Kidney (tissue), 14 donors: Measurements from ENCODE around the gene HECTD4. TPM values are rescaled to one million over a fixed set of nuclear protein-coding genes. Genes with fewer than 3 reads are reported as not detected.
A peak's percentile ranks its signal among the peaks of the same experiment; 100 is the strongest.

Experiments used
- DNase-seq, 5 donors: peaks; one replicate each; pipeline ENCODE4 v3.0.0-alpha.2; 2013 to 2020
- FAIRE-seq: peaks from 2 replicates; lab custom pipeline; 2012; peaks lifted over from hg19 to GRCh38; lab: Jason Lieb, UNC
- H3K27ac ChIP-seq, 2 donors: one replicate each; pipeline ENCODE4 v1.7.0; 2013; ENCODE audit warnings: low read depth in 2 of 2, low read length in 2 of 2, inconsistent platforms in 1 of 2
- H3K27me3 ChIP-seq: one replicate; pipeline ENCODE4 v1.7.1; 2013; ENCODE audit warnings: low read length, inconsistent platforms; ENCODE audit not compliant: control insufficient read depth, insufficient read depth
- H3K36me3 ChIP-seq, 3 donors: one replicate each; pipeline versions ENCODE4 v1.7.0 to v1.7.1; 2013; ENCODE audit warnings: low read length in 3 of 3, control low read depth in 1 of 3, inconsistent platforms in 1 of 3; ENCODE audit not compliant: insufficient read depth in 3 of 3, control insufficient read depth in 2 of 3
- H3K4me1 ChIP-seq, 3 donors: one replicate each; pipeline versions ENCODE4 v1.7.0 to v1.7.1; 2013; ENCODE audit warnings: low read length in 3 of 3, inconsistent platforms in 1 of 3, low read depth in 1 of 3; ENCODE audit not compliant: control insufficient read depth in 2 of 3, insufficient read depth in 2 of 3
- H3K4me3 ChIP-seq, 3 donors: one replicate each; pipeline versions ENCODE4 v1.7.0 to v1.8.1; 2013; ENCODE audit warnings: low read length in 3 of 3, control low read depth in 1 of 3, inconsistent platforms in 1 of 3
- H3K9ac ChIP-seq, 3 donors: one replicate each; pipeline versions ENCODE4 v1.7.0 to v1.7.1; 2013; ENCODE audit warnings: low read length in 3 of 3, control low read depth in 1 of 3, inconsistent platforms in 1 of 3
- H3K9me3 ChIP-seq, 3 donors: one replicate each; pipeline versions ENCODE4 v1.7.0 to v1.7.1; 2013; ENCODE audit warnings: low read length in 3 of 3, control low read depth in 1 of 3, inconsistent platforms in 1 of 3; ENCODE audit not compliant: control insufficient read depth in 2 of 3, insufficient read depth in 1 of 3
- CTCF ChIP-seq: IDR thresholded peaks from 3 replicates; pipeline ENCODE4 v1.5.1; 2012; ENCODE audit warnings: mild to moderate bottlenecking, moderate library complexity, borderline replicate concordance; ENCODE audit not compliant: insufficient read depth; ENCODE audit errors: extremely low read depth
- intact Hi-C: fragments of 100-400 bp; cut with DNase I; formaldehyde crosslinking; loops from one replicate; pipeline ENCODE4 v1.11.1; 2022
- polyA plus RNA-seq: library from polyadenylated mRNA; stranded (reverse); fragments of 350-450 nt; fragmentation: Illumina TruSeq; extraction: RNeasy Lipid Tissue Mini Kit (QIAGEN cat#74804); gene quantifications from one replicate; pipeline ENCODE4 v1.2.3, GENCODE V29; 2014; ENCODE audit warnings: low read depth, low replicate concordance; ENCODE audit not compliant: insufficient read depth
- total RNA-seq: library from RNA; stranded (reverse); fragmentation: NEBNext Ultra II Directional; extraction: Animal tissue kit (Norgen Biotek cat#: 25700); gene quantifications from one replicate; pipeline ENCODE4 v1.2.1, GENCODE V29; 2021
- donor health status: control.
- donor health status: control.
- donor health status: control.
- donor health status: control.
- donor health status: control.
- donor health status: DM: yes; HTN: yes; CAD: no.
- donor health status: Normal renal cell carcinoma (clear cell type).

The HECTD4 gene
- total and polyA plus RNA-seq, 2 donors from 2014 or later: 15.6 to 53.1 TPM

GRCh38 chr12:112176321-112177010 is 205.8 kb downstream of the HECTD4 start:
- no peak overlapping the region for H3K4me3 ChIP-seq
- no peak for TF ChIP-seq CTCF
- FAIRE-seq (no peak), DNase-seq (peak in 1 of 5 donors; percentile 32)
- no peaks in the 10 kb centered on the region for H3K27me3 ChIP-seq
- H3K27ac ChIP-seq: no peak overlapping the region
- no peaks in the 10 kb centered on the region for H3K4me1 ChIP-seq
- intact Hi-C loops: no loop called here
- no peaks in the 10 kb centered on the region for H3K9me3 ChIP-seq
- H3K36me3 ChIP-seq: peaks cover 4 to 44% (median 29%) of the 10 kb centered on the region in 3 donors
- no peak overlapping the region for H3K9ac ChIP-seq

DNA sequence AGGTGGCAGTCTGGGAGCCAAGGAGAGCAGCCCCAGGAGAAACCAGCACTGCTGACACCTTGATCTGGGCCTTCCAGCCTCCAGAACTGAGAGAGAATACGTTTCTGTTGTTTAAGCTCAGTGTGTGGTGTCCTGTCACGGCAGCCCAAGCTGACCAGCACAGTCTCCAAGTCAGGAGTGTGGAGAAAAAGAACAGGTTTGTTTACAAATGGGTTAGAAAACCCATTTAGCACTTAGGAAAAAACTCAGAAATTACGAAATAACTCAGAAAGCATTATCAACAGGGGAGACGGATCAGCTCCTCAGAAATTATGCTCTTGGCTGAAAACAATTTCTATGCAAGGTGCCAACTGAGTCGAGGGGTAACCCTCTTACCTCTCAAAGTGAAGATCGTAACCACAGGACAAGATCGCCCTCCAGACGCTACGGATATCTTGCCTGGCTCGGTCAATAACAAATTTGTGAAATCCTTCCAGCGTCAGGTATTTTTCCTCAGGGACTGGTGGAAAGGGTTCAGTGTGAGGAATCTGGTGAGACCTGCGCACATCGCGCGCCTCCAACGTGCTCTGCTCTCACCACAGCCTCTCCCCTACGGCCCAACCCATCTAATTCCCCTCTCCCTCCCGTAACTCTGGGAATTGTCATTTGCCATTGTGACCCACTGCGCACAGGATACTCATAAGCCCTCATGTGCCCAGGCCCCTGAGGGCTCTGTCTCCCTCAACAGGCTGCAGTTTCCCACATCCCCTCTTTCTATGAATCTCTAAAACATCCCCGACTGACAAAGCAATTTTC is 206.7 kb downstream of the HECTD4 start:
- intact Hi-C loops: no loop called here
- peaks cover 4 to 46% (median 29%) of the 10 kb centered on the region in 3 donors for H3K36me3 ChIP-seq
- no peaks in the 10 kb centered on the region for H3K4me1 ChIP-seq
- no peaks in the 10 kb centered on the region for H3K9me3 ChIP-seq
- no peak for FAIRE-seq
- H3K27me3 ChIP-seq: no peaks in the 10 kb centered on the region
- no peak overlapping the region for H3K27ac ChIP-seq
- H3K4me3 ChIP-seq: no peak overlapping the region
- DNase-seq: peak in 1 of 5 donors; percentile 19
- no peak overlapping the region for H3K9ac ChIP-seq
- no peak for TF ChIP-seq CTCF

GRCh38 chr12:112172556-112173324 is 209.5 kb downstream of the HECTD4 start:
- no peak overlapping the region for H3K9ac ChIP-seq
- TF ChIP-seq CTCF: no peak
- no peaks in the 10 kb centered on the region for H3K4me1 ChIP-seq
- no peak overlapping the region for H3K4me3 ChIP-seq
- H3K27ac ChIP-seq: no peak overlapping the region
- peaks cover 4 to 30% (median 18%) of the 10 kb centered on the region in 3 donors for H3K36me3 ChIP-seq
- FAIRE-seq (no peak), DNase-seq (no peak)
- no peaks in the 10 kb centered on the region for H3K9me3 ChIP-seq
- no peaks in the 10 kb centered on the region for H3K27me3 ChIP-seq
- intact Hi-C loops: no loop called here
